H9 (cell line): ENCODE data around the gene KRTAP12-2. TPM values are rescaled to one million over a fixed set of nuclear protein-coding genes. Genes with fewer than 3 reads are reported as not detected.
A peak's percentile ranks its signal among the peaks of the same experiment; 100 is the strongest.

Experiments
- DNase-seq: peaks from one replicate; pipeline ENCODE4 v3.0.0-alpha.2; 2017
- H2AFZ ChIP-seq: one replicate; pipeline ENCODE4 v1.6.1; 2013; ENCODE audit warnings: mild to moderate bottlenecking, low read length, control low read depth, moderate library complexity
- H2AK5ac ChIP-seq: 2 replicates; pipeline ENCODE4 v1.6.1; 2013; ENCODE audit warnings: low read length, control low read depth, mixed read lengths; ENCODE audit not compliant: insufficient read length
- H2BK120ac ChIP-seq: one replicate; pipeline ENCODE4 v1.6.1; 2013; ENCODE audit warnings: low read depth, mild to moderate bottlenecking, low read length, control low read depth, inconsistent platforms; ENCODE audit not compliant: poor library complexity, severe bottlenecking
- H2BK12ac ChIP-seq: 2 replicates; pipeline ENCODE4 v1.6.1; 2013; ENCODE audit warnings: low read length, control low read depth, mixed read lengths, low read depth; ENCODE audit not compliant: insufficient read length
- H2BK15ac ChIP-seq: 2 replicates; pipeline ENCODE4 v1.6.1; 2013; ENCODE audit warnings: low read depth, low read length, control low read depth
- H2BK20ac ChIP-seq: one replicate; pipeline ENCODE4 v1.6.1; 2013; ENCODE audit warnings: low read depth, mild to moderate bottlenecking, low read length, control low read depth, inconsistent platforms; ENCODE audit not compliant: poor library complexity, severe bottlenecking
- H2BK5ac ChIP-seq: 2 replicates; pipeline ENCODE4 v1.6.1; 2013; ENCODE audit warnings: low read length, control low read depth, mixed read lengths; ENCODE audit not compliant: insufficient read length
- H3K14ac ChIP-seq: 2 replicates; pipeline ENCODE4 v1.6.1; 2013; ENCODE audit warnings: low read length, control low read depth; ENCODE audit not compliant: insufficient read depth
- H3K18ac ChIP-seq: 2 replicates; pipeline ENCODE4 v1.6.1; 2013; ENCODE audit warnings: low read depth, mild to moderate bottlenecking, mixed read lengths, low read length, control low read depth; ENCODE audit not compliant: insufficient read length
- H3K23ac ChIP-seq: 2 replicates; pipeline ENCODE4 v1.6.1; 2013; ENCODE audit warnings: low read length, control low read depth, mixed read lengths, low read depth; ENCODE audit not compliant: insufficient read length
- H3K23me2 ChIP-seq: 2 replicates; pipeline ENCODE4 v1.6.1; 2013; ENCODE audit warnings: low read depth, mild to moderate bottlenecking, mixed read lengths, low read length, control low read depth; ENCODE audit not compliant: insufficient read length, poor library complexity, severe bottlenecking
- H3K27ac ChIP-seq: 2 replicates; pipeline ENCODE4 v1.5.1; 2013; ENCODE audit warnings: low read length, control low read depth, mixed read lengths, low read depth; ENCODE audit not compliant: insufficient read length
- H3K27me3 ChIP-seq: 2 replicates; pipeline ENCODE4 v1.6.1; 2013; ENCODE audit warnings: low read length, control low read depth, inconsistent platforms; ENCODE audit not compliant: insufficient read depth
- H3K4ac ChIP-seq: 2 replicates; pipeline ENCODE4 v1.6.1; 2013; ENCODE audit warnings: low read depth, mild to moderate bottlenecking, control low read depth, inconsistent platforms, low read length, moderate library complexity
- H3K4me1 ChIP-seq: 2 replicates; pipeline ENCODE4 v1.6.1; 2013; ENCODE audit warnings: low read length, control low read depth, inconsistent platforms; ENCODE audit not compliant: insufficient read depth
- H3K4me2 ChIP-seq: 2 replicates; pipeline ENCODE4 v1.6.1; 2013; ENCODE audit warnings: low read length, control low read depth, mixed read lengths; ENCODE audit not compliant: insufficient read length, insufficient read depth
- H3K56ac ChIP-seq: 2 replicates; pipeline ENCODE4 v1.6.1; 2013; ENCODE audit warnings: low read depth, mild to moderate bottlenecking, mixed read lengths, low read length, control low read depth; ENCODE audit not compliant: insufficient read length
- H3K79me1 ChIP-seq: 2 replicates; pipeline ENCODE4 v1.6.1; 2013; ENCODE audit warnings: low read depth, mild to moderate bottlenecking, moderate library complexity, low read length, control low read depth, inconsistent platforms; ENCODE audit not compliant: insufficient read depth, poor library complexity, severe bottlenecking
- H3K79me2 ChIP-seq: 2 replicates; pipeline ENCODE4 v1.6.1; 2013; ENCODE audit warnings: low read length, control low read depth, inconsistent platforms; ENCODE audit not compliant: insufficient read depth
- H3K9ac ChIP-seq: 2 replicates; pipeline ENCODE4 v1.6.1; 2013; ENCODE audit warnings: low read length, control low read depth, mixed read lengths; ENCODE audit not compliant: insufficient read length; ENCODE audit errors: extremely low read depth
- H3K9me3 ChIP-seq: one replicate; pipeline ENCODE4 v1.6.1; 2013; ENCODE audit warnings: low read depth, low read length, inconsistent platforms; ENCODE audit not compliant: control insufficient read depth
- H3T11ph ChIP-seq: one replicate; pipeline ENCODE4 v1.6.1; 2013; ENCODE audit warnings: mild to moderate bottlenecking, low read length, control low read depth, inconsistent platforms
- H4K20me1 ChIP-seq: one replicate; pipeline ENCODE4 v1.6.1; 2013; ENCODE audit not compliant: control insufficient read depth, insufficient read length, insufficient read depth
- H4K5ac ChIP-seq: 2 replicates; pipeline ENCODE4 v1.6.1; 2013; ENCODE audit warnings: low read depth, mild to moderate bottlenecking, mixed read lengths, low read length, control low read depth; ENCODE audit not compliant: insufficient read length
- H4K8ac ChIP-seq: replicated peaks from 2 replicates; pipeline ENCODE4 v1.6.1; 2013; ENCODE audit warnings: low read length, control low read depth, mixed read lengths, low read depth; ENCODE audit not compliant: insufficient read length
- H4K91ac ChIP-seq: 2 replicates; pipeline ENCODE4 v1.6.1; 2013; ENCODE audit warnings: low read depth, mild to moderate bottlenecking, moderate library complexity, mixed read lengths, low read length, control low read depth; ENCODE audit not compliant: insufficient read length
- H3K27ac Mint-ChIP-seq, 3 experiments: 2 replicates in 2 of 3; 3 replicates in 1 of 3; pipeline ENCODE4 v1.8.0; 2020 to 2021; ENCODE audit warnings: mixed read lengths in 3 of 3, mild to moderate bottlenecking in 1 of 3, moderate library complexity in 1 of 3
- H3K27me3 Mint-ChIP-seq: 2 replicates; pipeline ENCODE4 v1.8.0; 2021; ENCODE audit warnings: low read depth, mild to moderate bottlenecking, moderate library complexity, mixed read lengths
- H3K36me3 Mint-ChIP-seq, 3 experiments: 2 replicates in 2 of 3; 3 replicates in 1 of 3; pipeline ENCODE4 v1.8.0; 2020 to 2021; ENCODE audit warnings: low read depth in 3 of 3, mixed read lengths in 3 of 3; ENCODE audit not compliant: insufficient read depth in 1 of 3
- H3K4me1 Mint-ChIP-seq, 2 experiments: 2 replicates each; pipeline ENCODE4 v1.8.0; 2020; ENCODE audit warnings: mixed read lengths in 2 of 2
- H3K4me3 Mint-ChIP-seq, 2 experiments: 2 replicates in 1 of 2; 3 replicates in 1 of 2; pipeline ENCODE4 v1.8.0; 2020 to 2021; ENCODE audit warnings: mild to moderate bottlenecking in 2 of 2, mixed read lengths in 2 of 2, moderate library complexity in 1 of 2
- H3K9me3 Mint-ChIP-seq, 2 experiments: 2 replicates in 1 of 2; 3 replicates in 1 of 2; pipeline ENCODE4 v1.8.0; 2020; ENCODE audit warnings: mild to moderate bottlenecking in 2 of 2, mixed read lengths in 2 of 2, moderate library complexity in 1 of 2
- WGBS: extraction: QIAGEN DNeasy Blood & Tissue Kit; methylation state at CpG from one replicate; pipeline ENCODE4 v1.1.7; 2013; ENCODE audit warnings: missing lambda C conversion rate, low lambda C conversion rate, mixed read lengths; ENCODE audit not compliant: insufficient read length; ENCODE audit errors: extremely low coverage; 5-methylcytosine and 5-hydroxymethylcytosine counted together
- total RNA-seq: library from RNA; stranded (reverse); gene quantifications from 2 replicates; pipeline ENCODE4 v1.2.1, GENCODE V29; 2021
- TF ChIP-seq, protein P1 (sequence below): fragments of 200-600 bp; sonication (generic); conservative IDR thresholded peaks from 3 replicates; pipeline ENCODE4 v1.8.0; 2021; ENCODE audit warnings: antibody characterized with exemption, mild to moderate bottlenecking

The KRTAP12-2 gene
- total RNA-seq, 1 experiment from 2014 or later, result not detected

DNA sequence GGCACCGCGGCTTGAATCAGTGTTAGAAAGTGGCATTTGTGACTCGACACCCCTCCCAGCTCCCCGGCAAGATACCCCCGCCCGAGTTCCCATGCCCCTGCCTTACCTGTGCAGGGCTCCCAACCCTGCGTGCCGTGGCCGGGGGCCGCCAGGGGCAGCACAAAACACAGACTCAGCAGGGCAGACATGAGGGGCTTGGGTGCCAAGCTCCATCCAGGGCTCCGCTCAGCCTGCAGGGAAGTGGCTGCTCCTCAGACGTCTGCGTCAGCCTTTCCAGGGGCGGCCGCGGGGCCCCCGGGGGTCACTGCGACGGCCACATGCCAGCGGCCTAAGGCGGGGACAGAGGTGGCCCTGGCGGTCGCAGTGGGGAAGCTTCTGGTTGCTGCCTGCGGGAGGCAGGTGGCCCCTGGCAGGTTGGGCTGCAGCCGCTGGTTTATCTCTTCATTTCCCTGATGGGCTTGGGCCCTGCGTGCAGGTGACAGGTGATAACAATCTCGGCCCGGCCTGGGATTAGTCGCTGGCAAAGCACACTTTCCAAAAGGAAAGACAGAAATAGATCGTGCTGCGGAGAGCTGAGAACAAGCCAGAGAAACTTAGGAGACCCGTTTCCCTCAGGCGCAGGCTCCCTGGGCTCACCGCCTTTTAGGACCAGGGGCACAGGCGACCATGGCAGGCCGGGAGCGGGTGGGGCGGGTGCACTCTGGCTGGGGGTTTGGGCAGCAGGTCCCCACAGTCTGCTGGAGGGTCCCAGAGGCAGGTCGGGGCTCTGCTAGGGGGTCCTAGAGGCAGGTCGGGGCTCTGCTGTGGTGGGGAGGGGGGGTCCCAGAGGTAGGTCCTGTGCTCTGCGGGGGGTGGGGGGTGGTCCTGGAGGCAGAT, 44.8 kb upstream of the KRTAP12-2 start, which contains the start of gene TSPEAR:
TSPEAR (minus strand) TSS at position 246 of the 876 bp plus-strand sequence; CDS start at position 188, 58 bp downstream.
- H2BK120ac ChIP-seq, result no peak within 1 kb of the TSS
- H2AFZ ChIP-seq, result no peak within 1 kb of the TSS
- H3K9ac ChIP-seq, result no peak within 1 kb of the TSS
- no peak within 1 kb of the TSS for H3K23ac ChIP-seq
- no peak within 1 kb of the TSS for H4K5ac ChIP-seq
- H4K8ac ChIP-seq, result no peak within 1 kb of the TSS
- H3K18ac ChIP-seq, result no peak within 1 kb of the TSS
- Mint-ChIP-seq H3K4me1 (peaks cover 53 to 65% of the 10 kb centered on the region in 2 experiments), H3K9me3 (no peaks in the 10 kb centered on the region), H3K36me3 (no peaks in the 10 kb centered on the region; a peak in 3 of 7 replicates), H3K27me3 (peaks cover 93% of the 10 kb centered on the region), H3K4me3 (peak within 1 kb of the TSS; percentile 56 to 86), H3K27ac (no peak within 1 kb of the TSS)
- no CpG with 5 or more reads among the region's 41 CpGs for WGBS
- H3K9me3 ChIP-seq, result no peaks in the 10 kb centered on the region
- H3K56ac ChIP-seq, result no peak within 1 kb of the TSS
- peaks cover 3% of the 10 kb centered on the region; the same call in 1 of the 2 replicates for H3K4me1 ChIP-seq
- no peak within 1 kb of the TSS for H3K14ac ChIP-seq
- H3K4ac ChIP-seq, result no peak within 1 kb of the TSS
- H2BK5ac ChIP-seq, result no peak within 1 kb of the TSS
- no peak within 1 kb of the TSS for H2AK5ac ChIP-seq
- peak; percentile 47 for DNase-seq
- TF ChIP-seq, protein P1, sequence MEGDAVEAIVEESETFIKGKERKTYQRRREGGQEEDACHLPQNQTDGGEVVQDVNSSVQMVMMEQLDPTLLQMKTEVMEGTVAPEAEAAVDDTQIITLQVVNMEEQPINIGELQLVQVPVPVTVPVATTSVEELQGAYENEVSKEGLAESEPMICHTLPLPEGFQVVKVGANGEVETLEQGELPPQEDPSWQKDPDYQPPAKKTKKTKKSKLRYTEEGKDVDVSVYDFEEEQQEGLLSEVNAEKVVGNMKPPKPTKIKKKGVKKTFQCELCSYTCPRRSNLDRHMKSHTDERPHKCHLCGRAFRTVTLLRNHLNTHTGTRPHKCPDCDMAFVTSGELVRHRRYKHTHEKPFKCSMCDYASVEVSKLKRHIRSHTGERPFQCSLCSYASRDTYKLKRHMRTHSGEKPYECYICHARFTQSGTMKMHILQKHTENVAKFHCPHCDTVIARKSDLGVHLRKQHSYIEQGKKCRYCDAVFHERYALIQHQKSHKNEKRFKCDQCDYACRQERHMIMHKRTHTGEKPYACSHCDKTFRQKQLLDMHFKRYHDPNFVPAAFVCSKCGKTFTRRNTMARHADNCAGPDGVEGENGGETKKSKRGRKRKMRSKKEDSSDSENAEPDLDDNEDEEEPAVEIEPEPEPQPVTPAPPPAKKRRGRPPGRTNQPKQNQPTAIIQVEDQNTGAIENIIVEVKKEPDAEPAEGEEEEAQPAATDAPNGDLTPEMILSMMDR, result peak; percentile 37; the same call in 2 of the 3 replicates
- H4K20me1 ChIP-seq, result no peaks in the 10 kb centered on the region
- no peak within 1 kb of the TSS for H2BK12ac ChIP-seq
- H3K27me3 ChIP-seq, result peaks cover 50% of the 10 kb centered on the region; the same call in 1 of the 2 replicates
- no peaks in the 10 kb centered on the region for H3K79me1 ChIP-seq
- H3K4me2 ChIP-seq, result peak within 1 kb of the TSS; percentile 39
- H3K79me2 ChIP-seq, result no peaks in the 10 kb centered on the region
- no peak within 1 kb of the TSS for H3T11ph ChIP-seq
- H3K23me2 ChIP-seq, result peaks cover 34% of the 10 kb centered on the region
- H2BK15ac ChIP-seq, result no peak within 1 kb of the TSS
- H4K91ac ChIP-seq, result no peak within 1 kb of the TSS
- H3K27ac ChIP-seq, result no peak within 1 kb of the TSS
- H2BK20ac ChIP-seq, result no peak within 1 kb of the TSS
